Parathyroid adenoma (tissue), 2 donors: ENCODE data around the gene MRGPRF.

Experiments used
- H2AFZ ChIP-seq: fragments of 300-600 bp; sonication (generic); one replicate; pipeline ENCODE4 v1.7.0; 2017; ENCODE audit warnings: antibody characterized with exemption, mild to moderate bottlenecking
- H3K27ac ChIP-seq: fragments of 300-600 bp; sonication (generic); one replicate; pipeline ENCODE4 v1.7.0; 2017
- H3K27me3 ChIP-seq: fragments of 300-600 bp; sonication (generic); one replicate; pipeline ENCODE4 v1.7.0; 2017; ENCODE audit warnings: low read length; ENCODE audit not compliant: control insufficient read depth, insufficient read depth
- H3K36me3 ChIP-seq: fragments of 300-600 bp; sonication (generic); one replicate; pipeline ENCODE4 v1.7.0; 2017; ENCODE audit warnings: low read length; ENCODE audit not compliant: control insufficient read depth, insufficient read depth
- H3K4me1 ChIP-seq: fragments of 300-600 bp; sonication (generic); one replicate; pipeline ENCODE4 v1.7.0; 2017; ENCODE audit warnings: control low read depth
- H3K4me2 ChIP-seq: fragments of 300-600 bp; sonication (generic); one replicate; pipeline ENCODE4 v1.7.0; 2017; ENCODE audit warnings: low read length
- H3K4me3 ChIP-seq: fragments of 300-600 bp; sonication (generic); one replicate; pipeline ENCODE4 v1.7.0; 2017; ENCODE audit warnings: low read depth, low read length
- H3K79me2 ChIP-seq: fragments of 300-600 bp; sonication (generic); one replicate; pipeline ENCODE4 v1.7.0; 2017; ENCODE audit warnings: control low read depth
- H3K9ac ChIP-seq: fragments of 300-600 bp; sonication (generic); one replicate; pipeline ENCODE4 v1.7.0; 2017; ENCODE audit warnings: mild to moderate bottlenecking
- H3K9me3 ChIP-seq: fragments of 300-600 bp; sonication (generic); one replicate; pipeline ENCODE4 v1.7.0; 2017; ENCODE audit warnings: low read length; ENCODE audit not compliant: control insufficient read depth
- CTCF ChIP-seq: fragments of 300-600 bp; sonication (generic); IDR thresholded peaks from one replicate; pipeline ENCODE4 v1.7.0; 2017; ENCODE audit warnings: antibody characterized with exemption, mild to moderate bottlenecking
- donor health status: primary hyperparathyroidism.

Gene MRGPRF

GRCh38 chr11:69041516-69041915 is 28.5 kb upstream of the MRGPRF start:
- Histone ChIP-seq H3K9ac (no peak overlapping the region), H3K9me3 (no peaks in the 10 kb centered on the region), H3K4me3 (no peak overlapping the region), H3K4me1 (no peaks in the 10 kb centered on the region), H3K27ac (no peak overlapping the region), H3K27me3 (no peaks in the 10 kb centered on the region), H3K79me2 (no peaks in the 10 kb centered on the region), H3K36me3 (no peaks in the 10 kb centered on the region), H3K4me2 (no peak overlapping the region), H2AFZ (no peak overlapping the region)
- TF ChIP-seq CTCF = no peak

- H2AFZ ChIP-seq = no peak overlapping the region
- H3K4me2 ChIP-seq = no peak overlapping the region
- H3K36me3 ChIP-seq = no peaks in the 10 kb centered on the region
- H3K27ac ChIP-seq = no peak overlapping the region
- no peak for TF ChIP-seq CTCF
- H3K4me1 ChIP-seq = no peaks in the 10 kb centered on the region
- no peaks in the 10 kb centered on the region for H3K9me3 ChIP-seq
- H3K9ac ChIP-seq = no peak overlapping the region
- H3K27me3 ChIP-seq = no peaks in the 10 kb centered on the region
- no peak overlapping the region for H3K4me3 ChIP-seq
- no peaks in the 10 kb centered on the region for H3K79me2 ChIP-seq
Measured at GRCh38 chr11:69040581-69041260, 27.7 kb upstream of the MRGPRF start.

GRCh38 chr11:69040051-69040450 is 27.0 kb upstream of the MRGPRF start:
- Histone ChIP-seq H3K9me3 (no peaks in the 10 kb centered on the region), H3K27me3 (no peaks in the 10 kb centered on the region), H3K27ac (no peak overlapping the region), H2AFZ (no peak overlapping the region), H3K4me1 (no peaks in the 10 kb centered on the region), H3K9ac (no peak overlapping the region), H3K79me2 (no peaks in the 10 kb centered on the region), H3K4me2 (no peak overlapping the region), H3K36me3 (no peaks in the 10 kb centered on the region), H3K4me3 (no peak overlapping the region)
- TF ChIP-seq CTCF = no peak

- Histone ChIP-seq H3K4me3 (no peak overlapping the region), H2AFZ (no peak overlapping the region), H3K9me3 (no peaks in the 10 kb centered on the region), H3K4me2 (no peak overlapping the region), H3K36me3 (no peaks in the 10 kb centered on the region), H3K79me2 (no peaks in the 10 kb centered on the region), H3K9ac (no peak overlapping the region), H3K27ac (no peak overlapping the region), H3K27me3 (no peaks in the 10 kb centered on the region), H3K4me1 (no peaks in the 10 kb centered on the region)
- no peak for TF ChIP-seq CTCF
Measured at GRCh38 chr11:69039501-69039900, 26.5 kb upstream of the MRGPRF start.

- no peaks in the 10 kb centered on the region for H3K4me1 ChIP-seq
- no peak overlapping the region for H3K9ac ChIP-seq
- no peak overlapping the region for H3K4me2 ChIP-seq
- TF ChIP-seq CTCF = no peak
- H3K79me2 ChIP-seq = no peaks in the 10 kb centered on the region
- H3K4me3 ChIP-seq = no peak overlapping the region
- no peaks in the 10 kb centered on the region for H3K27me3 ChIP-seq
- no peaks in the 10 kb centered on the region for H3K9me3 ChIP-seq
- H3K27ac ChIP-seq = no peak overlapping the region
- no peaks in the 10 kb centered on the region for H3K36me3 ChIP-seq
- H2AFZ ChIP-seq = no peak overlapping the region
Measured at GRCh38 chr11:69037544-69037943, 24.5 kb upstream of the MRGPRF start.
